WERI-Rb-1 (cell line): ENCODE measurements around the gene RSPO3.
"Not testable (repeated sequence)": the region's sequence is repeated elsewhere in the genome, so short reads cannot be mapped to it uniquely, and the experiment has no call there.

Experiments used
- DNase-seq: peaks from one replicate; pipeline ENCODE4 v3.0.0-alpha.2; 2020
- H3K27ac ChIP-seq: fragments of 250-450 bp; sonication (Bioruptor Pico); 2 replicates; pipeline ENCODE4 v1.5.1; 2020; ENCODE audit warnings: mild to moderate bottlenecking, moderate library complexity
- H3K27me3 ChIP-seq: fragments of 250-450 bp; sonication (Bioruptor Pico); 2 replicates; pipeline ENCODE4 v1.5.1; 2021; ENCODE audit warnings: mild to moderate bottlenecking, low read depth, moderate library complexity; ENCODE audit not compliant: insufficient read depth, severe bottlenecking
- H3K36me3 ChIP-seq: fragments of 250-450 bp; sonication (Bioruptor Pico); 2 replicates; pipeline ENCODE4 v1.5.1; 2020; ENCODE audit warnings: mild to moderate bottlenecking, moderate library complexity
- H3K4me3 ChIP-seq: 2 replicates; pipeline ENCODE4 v1.5.1; 2011; ENCODE audit warnings: low read depth, mild to moderate bottlenecking, control low read depth, low read length
- H3K9me3 ChIP-seq: fragments of 250-450 bp; sonication (Bioruptor Pico); 2 replicates; pipeline ENCODE4 v1.5.1; 2021; ENCODE audit warnings: mild to moderate bottlenecking, moderate library complexity; ENCODE audit not compliant: severe bottlenecking
- CTCF ChIP-seq: IDR thresholded peaks from 2 replicates; pipeline ENCODE4 v1.5.1; 2011; ENCODE audit warnings: low read depth, mild to moderate bottlenecking, control low read depth, inconsistent platforms, low read length

Gene RSPO3

GRCh38 chr6:127090051-127090450 lies 28.4 kb upstream of the RSPO3 start:
- H3K27me3 ChIP-seq: no peaks in the 10 kb centered on the region
- no peak overlapping the region for H3K27ac ChIP-seq
- no peak for DNase-seq
- H3K9me3 ChIP-seq: no peaks in the 10 kb centered on the region
- no peak for TF ChIP-seq CTCF
- H3K36me3 ChIP-seq: no peaks in the 10 kb centered on the region
- no peak overlapping the region for H3K4me3 ChIP-seq

DNA sequence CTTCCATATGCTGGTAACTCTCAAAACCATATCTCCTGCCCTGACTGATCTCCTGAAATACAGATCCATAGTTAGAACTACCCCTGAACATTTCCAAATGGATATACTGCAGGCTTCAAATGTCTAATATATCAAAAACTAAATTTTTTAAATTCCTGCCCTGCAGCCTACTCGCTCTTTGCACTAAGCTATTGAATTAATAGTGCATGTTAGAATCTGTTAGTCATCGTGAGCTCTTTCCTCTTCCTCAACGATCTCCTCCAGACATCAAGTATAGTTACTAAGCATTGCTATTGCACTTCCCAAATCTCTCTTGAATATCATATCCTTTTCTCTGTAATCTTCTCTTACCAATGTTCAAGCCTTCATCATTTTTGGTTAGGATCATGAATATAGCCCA lies 26.0 kb upstream of the RSPO3 start:
- Histone ChIP-seq H3K36me3 (no peaks in the 10 kb centered on the region), H3K27ac (no peak overlapping the region), H3K4me3 (no peak overlapping the region), H3K9me3 (no peaks in the 10 kb centered on the region), H3K27me3 (no peaks in the 10 kb centered on the region)
- no peak for TF ChIP-seq CTCF
- DNase-seq: no peak

DNA sequence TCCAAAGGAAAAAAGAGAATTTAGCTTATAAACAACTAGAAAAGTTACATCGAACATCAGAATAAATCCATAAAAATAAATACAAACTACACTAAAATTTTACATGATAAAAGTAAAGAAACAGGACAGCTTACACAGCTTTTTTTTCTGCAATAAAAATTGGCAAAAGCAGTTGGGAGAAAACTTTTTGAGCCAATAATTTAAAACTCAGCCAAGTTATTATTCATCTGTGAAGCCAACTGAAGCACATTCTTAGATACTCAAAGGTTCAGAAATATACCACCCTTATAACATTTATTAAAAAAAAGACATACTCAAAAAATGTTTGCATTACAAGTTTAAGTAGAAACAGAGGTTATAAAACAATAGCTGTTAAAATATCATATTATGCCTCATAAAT lies 23.7 kb upstream of the RSPO3 start:
- H3K27me3 ChIP-seq: no peaks in the 10 kb centered on the region
- H3K27ac ChIP-seq: no peak overlapping the region
- DNase-seq: no peak
- no peak for TF ChIP-seq CTCF
- no peaks in the 10 kb centered on the region for H3K9me3 ChIP-seq
- H3K36me3 ChIP-seq: no peaks in the 10 kb centered on the region
- H3K4me3 ChIP-seq: no peak overlapping the region

GRCh38 chr6:127096167-127096566 lies 22.3 kb upstream of the RSPO3 start:
- no peak for DNase-seq
- H3K9me3 ChIP-seq: no peaks in the 10 kb centered on the region
- H3K27ac ChIP-seq: no peak overlapping the region
- no peaks in the 10 kb centered on the region for H3K36me3 ChIP-seq
- no peaks in the 10 kb centered on the region for H3K27me3 ChIP-seq
- no peak for TF ChIP-seq CTCF
- no peak overlapping the region for H3K4me3 ChIP-seq

GRCh38 chr6:127097442-127097841 lies 21.0 kb upstream of the RSPO3 start:
- not testable (repeated sequence) for DNase-seq, H3K4me3 ChIP-seq, H3K27ac ChIP-seq, H3K9me3 ChIP-seq, H3K36me3 ChIP-seq, H3K27me3 ChIP-seq

DNA sequence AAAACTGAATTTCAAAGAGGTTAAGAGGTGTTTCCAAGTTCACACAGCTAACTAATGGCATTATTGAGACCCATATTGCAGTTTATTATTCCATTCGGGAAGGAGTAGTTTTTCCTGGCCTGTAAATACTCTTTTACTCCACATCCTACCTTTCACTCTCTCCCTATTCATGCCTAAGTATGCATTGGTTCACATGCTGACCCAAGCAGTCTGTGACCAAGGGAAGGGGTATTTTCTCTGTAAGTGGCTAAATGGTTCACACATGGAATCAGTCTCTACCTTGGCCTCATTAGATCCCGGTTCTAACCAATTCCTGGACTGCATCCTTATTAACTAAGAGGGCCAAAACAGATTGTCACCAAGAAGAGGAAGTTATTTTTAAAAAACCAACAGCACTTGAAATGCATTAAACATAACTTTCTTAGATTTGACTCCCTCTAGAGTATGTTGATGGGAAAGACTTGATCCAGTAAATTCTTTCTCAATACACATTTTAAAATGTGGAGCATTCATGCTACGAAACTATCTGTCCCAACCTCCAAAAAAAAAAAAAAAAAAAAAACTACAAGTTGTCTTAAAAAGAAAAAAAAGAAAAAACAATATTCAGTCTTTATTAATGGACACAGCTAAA lies 17.8 kb upstream of the RSPO3 start:
- no peaks in the 10 kb centered on the region for H3K27me3 ChIP-seq
- H3K9me3 ChIP-seq: no peaks in the 10 kb centered on the region
- no peak overlapping the region for H3K27ac ChIP-seq
- H3K36me3 ChIP-seq: no peaks in the 10 kb centered on the region
- no peak for TF ChIP-seq CTCF
- H3K4me3 ChIP-seq: no peak overlapping the region
- no peak for DNase-seq
